Astrocyte of the spinal cord (primary cell): Measurements from ENCODE around the gene GNE.
"Not testable (repeated sequence)": the region's sequence is repeated elsewhere in the genome, so short reads cannot be mapped to it uniquely, and the experiment has no call there.

ENCODE experiments used
- DNase-seq: peaks from one replicate; pipeline ENCODE4 v3.0.0; 2011; ENCODE audit warnings: low read depth, low spot score
- H3K4me3 ChIP-seq: 2 replicates; pipeline ENCODE4 v1.5.1; 2011; ENCODE audit warnings: low read depth, mild to moderate bottlenecking, low read length, moderate library complexity
- in situ Hi-C: cut with HindIII; loops from 2 replicates; pipeline ENCODE4 v1.10.0; 2017; ENCODE audit warnings: low sequenced_read_pairs
- TF ChIP-seq, protein P1 (sequence below): IDR thresholded peaks from 2 replicates; pipeline ENCODE4 v1.5.1; 2012; ENCODE audit warnings: low read depth, mild to moderate bottlenecking, low read length, inconsistent platforms

The GNE gene

DNA sequence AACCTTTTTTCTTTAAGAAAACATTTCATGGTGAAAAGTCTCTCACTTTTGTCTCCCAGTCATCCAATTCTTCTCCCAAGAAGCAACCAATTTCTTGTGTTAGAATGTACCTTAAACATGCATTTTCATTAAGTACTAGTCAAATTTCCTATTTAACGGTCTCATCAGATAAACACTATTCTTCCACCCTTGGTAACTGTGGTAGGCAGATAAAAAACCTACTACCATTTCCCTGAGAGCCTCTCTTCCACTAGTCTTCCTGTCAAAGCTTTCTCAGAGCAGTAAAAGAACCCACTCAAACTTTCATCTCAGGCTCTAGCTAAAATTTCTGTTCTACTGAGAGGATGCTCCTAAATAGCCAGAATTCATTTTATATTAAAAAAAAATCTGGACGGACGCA, 10.9 kb downstream of the GNE start:
- TF ChIP-seq, protein P1, sequence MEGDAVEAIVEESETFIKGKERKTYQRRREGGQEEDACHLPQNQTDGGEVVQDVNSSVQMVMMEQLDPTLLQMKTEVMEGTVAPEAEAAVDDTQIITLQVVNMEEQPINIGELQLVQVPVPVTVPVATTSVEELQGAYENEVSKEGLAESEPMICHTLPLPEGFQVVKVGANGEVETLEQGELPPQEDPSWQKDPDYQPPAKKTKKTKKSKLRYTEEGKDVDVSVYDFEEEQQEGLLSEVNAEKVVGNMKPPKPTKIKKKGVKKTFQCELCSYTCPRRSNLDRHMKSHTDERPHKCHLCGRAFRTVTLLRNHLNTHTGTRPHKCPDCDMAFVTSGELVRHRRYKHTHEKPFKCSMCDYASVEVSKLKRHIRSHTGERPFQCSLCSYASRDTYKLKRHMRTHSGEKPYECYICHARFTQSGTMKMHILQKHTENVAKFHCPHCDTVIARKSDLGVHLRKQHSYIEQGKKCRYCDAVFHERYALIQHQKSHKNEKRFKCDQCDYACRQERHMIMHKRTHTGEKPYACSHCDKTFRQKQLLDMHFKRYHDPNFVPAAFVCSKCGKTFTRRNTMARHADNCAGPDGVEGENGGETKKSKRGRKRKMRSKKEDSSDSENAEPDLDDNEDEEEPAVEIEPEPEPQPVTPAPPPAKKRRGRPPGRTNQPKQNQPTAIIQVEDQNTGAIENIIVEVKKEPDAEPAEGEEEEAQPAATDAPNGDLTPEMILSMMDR = no peak
- H3K4me3 ChIP-seq = no peak overlapping the region
- DNase-seq = no peak
- in situ Hi-C loops = no loop called here

- in situ Hi-C loops = no loop called here
- TF ChIP-seq, protein P1 = no peak
- no peak for DNase-seq
- no peak overlapping the region for H3K4me3 ChIP-seq
Observed at GRCh38 chr9:36245906-36246305, 12.3 kb downstream of the GNE start.

GRCh38 chr9:36239675-36240074, 18.6 kb downstream of the GNE start:
- H3K4me3 ChIP-seq, DNase-seq, in situ Hi-C loops: not testable (repeated sequence)

DNA sequence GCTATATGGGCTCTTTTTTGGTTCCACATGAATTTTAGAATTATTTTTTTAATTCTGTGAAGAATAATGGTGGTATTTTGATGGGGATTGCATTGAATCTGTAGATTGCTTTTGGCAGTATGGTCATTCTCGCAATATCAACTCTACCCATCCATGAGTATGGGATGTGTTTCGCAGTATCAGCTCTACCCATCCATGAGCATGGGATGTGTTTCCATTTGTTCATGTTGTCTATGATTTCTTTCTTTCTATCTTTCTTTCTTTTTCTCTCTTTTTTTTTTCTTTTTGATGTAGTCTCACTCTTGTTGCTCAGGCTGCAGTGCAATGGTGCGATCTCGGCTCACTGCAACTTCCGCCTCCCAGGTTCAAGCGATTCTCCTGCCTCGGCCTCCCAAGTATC, 19.0 kb downstream of the GNE start:
- H3K4me3 ChIP-seq, DNase-seq, in situ Hi-C loops: not testable (repeated sequence)

- DNase-seq = no peak
- in situ Hi-C loops = no loop called here
- TF ChIP-seq, protein P1 = no peak
- no peak overlapping the region for H3K4me3 ChIP-seq
Observed at GRCh38 chr9:36237230-36237629, 21.0 kb downstream of the GNE start.

DNA sequence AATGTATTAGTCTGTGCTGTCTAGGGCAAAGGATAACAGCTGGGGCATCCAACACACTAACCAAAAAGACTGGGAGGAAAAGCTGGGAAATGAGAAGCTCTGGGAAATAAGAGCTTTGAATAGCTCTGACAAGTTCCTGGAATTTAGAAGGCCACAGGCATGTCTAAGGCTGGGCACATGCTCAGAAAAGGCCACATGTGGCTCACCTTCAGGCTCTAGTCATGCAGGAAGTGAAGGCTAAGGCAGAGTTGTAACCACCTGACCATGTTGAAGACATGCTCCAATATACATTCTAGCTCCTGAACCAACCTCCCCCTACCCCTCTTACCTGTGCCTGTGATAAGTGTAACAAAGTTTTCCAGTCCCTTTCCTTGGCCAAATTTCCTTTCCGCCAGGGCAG, 35.8 kb downstream of the GNE start:
- in situ Hi-C loops = no loop called here
- DNase-seq = no peak
- TF ChIP-seq, protein P1 = no peak
- no peak overlapping the region for H3K4me3 ChIP-seq

DNA sequence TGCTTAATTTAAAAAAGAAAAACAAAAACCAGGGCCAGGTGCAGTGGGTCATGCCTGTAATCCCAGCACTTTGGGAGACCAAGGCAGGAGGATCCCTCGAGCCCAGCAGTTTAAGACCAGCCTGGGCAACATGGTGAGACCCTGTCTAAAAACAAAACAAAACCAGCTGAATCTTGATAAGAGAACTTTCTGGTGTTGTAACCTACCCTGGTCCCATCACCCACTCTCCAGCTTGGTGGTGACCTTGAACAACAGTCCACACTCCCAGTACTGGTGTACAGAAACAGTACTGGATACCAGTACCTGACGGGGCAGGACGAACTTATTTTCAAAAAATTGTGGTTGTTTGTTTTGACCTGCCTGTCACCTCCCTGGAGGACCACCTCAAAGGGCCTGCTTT, 36.6 kb downstream of the GNE start:
- no peak overlapping the region for H3K4me3 ChIP-seq
- DNase-seq = no peak
- in situ Hi-C loops = no loop called here
- TF ChIP-seq, protein P1 = no peak

DNA sequence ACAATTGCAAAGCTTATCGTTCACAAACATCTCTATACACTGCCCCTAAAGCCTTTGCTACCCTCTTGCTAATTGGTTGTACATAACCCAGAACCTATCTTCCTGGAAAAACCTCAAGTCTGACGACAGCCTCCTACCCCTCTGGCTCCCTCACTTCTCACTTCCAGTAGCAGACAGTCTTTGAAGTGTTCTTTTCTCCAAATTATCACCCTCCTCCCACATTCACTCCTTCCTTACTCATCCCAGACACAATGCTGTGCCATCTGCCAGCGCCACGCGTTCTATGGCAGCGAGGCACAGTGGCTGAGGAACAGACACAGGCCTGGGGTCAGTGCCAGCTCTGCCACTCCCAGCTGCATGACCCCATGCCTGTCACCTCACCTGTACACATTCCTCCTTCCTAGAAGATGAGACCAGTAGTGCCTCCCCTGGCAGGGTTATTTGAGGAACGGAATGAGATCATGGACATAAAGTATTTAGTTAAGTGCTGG, 39.8 kb downstream of the GNE start:
- H3K4me3 ChIP-seq = no peak overlapping the region
- TF ChIP-seq, protein P1 = no peak
- no peak for DNase-seq
- in situ Hi-C loops = no loop called here
